ENCODE measurements around the gene ZBTB49.
"Not testable (repeated sequence)": the region's sequence is repeated elsewhere in the genome, so short reads cannot be mapped to it uniquely, and the experiment has no call there.

Gene ZBTB49

DNA sequence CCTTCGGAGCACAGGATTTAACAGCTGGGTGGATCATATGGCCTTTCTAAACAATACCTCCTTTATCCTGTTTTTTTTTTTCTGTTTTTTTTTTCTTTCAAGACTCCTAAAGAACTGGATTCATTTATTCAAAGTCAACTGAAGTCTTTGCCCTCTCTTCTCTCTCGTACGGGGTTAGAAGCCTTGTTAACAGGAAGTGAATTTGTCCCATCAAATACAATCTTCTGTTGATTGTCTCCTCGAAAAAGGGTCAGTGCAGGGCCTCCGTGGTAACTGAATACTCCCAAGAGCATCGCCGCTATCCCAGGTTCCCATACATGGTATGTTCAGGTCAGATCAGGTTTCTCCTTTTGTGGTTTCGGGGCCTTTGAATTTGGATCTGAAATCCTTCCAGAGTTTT, 40.2 kb upstream of the ZBTB49 start:
- no peak overlapping the region for H3K4me3 ChIP-seq (ENCODE audit: low read depth, low read length)
- TF ChIP-seq, protein P1, sequence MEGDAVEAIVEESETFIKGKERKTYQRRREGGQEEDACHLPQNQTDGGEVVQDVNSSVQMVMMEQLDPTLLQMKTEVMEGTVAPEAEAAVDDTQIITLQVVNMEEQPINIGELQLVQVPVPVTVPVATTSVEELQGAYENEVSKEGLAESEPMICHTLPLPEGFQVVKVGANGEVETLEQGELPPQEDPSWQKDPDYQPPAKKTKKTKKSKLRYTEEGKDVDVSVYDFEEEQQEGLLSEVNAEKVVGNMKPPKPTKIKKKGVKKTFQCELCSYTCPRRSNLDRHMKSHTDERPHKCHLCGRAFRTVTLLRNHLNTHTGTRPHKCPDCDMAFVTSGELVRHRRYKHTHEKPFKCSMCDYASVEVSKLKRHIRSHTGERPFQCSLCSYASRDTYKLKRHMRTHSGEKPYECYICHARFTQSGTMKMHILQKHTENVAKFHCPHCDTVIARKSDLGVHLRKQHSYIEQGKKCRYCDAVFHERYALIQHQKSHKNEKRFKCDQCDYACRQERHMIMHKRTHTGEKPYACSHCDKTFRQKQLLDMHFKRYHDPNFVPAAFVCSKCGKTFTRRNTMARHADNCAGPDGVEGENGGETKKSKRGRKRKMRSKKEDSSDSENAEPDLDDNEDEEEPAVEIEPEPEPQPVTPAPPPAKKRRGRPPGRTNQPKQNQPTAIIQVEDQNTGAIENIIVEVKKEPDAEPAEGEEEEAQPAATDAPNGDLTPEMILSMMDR (IDR thresholded peaks at IDR 0.05; ENCODE audit: low read depth, low read length, missing control alignments) = no peak
- no peak for DNase-seq (ENCODE audit: low read depth)
- in situ Hi-C loops (cut with HindIII; ENCODE audit: low sequenced_read_pairs) = no loop called here

DNA sequence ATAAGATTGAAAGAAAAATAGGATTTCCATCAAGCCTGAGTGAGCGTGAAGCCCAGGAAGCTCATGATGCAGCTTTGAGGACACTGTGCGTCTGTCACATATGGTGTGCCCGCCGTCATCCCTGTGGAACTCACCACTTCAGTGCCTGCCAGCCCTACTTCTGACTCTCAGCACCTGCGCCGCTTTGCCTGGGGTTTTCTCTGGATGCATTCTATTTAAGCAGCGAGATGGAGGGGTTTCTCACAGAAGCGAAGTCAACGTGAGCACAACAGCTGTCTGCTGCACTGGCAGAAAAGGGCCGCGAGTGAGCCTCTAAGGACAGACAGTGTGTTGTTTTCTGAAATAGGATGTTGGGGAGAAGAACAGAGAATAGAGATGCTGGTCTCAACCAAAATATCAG, 35.9 kb upstream of the ZBTB49 start:
- no peak overlapping the region for H3K4me3 ChIP-seq (ENCODE audit: low read depth, low read length)
- DNase-seq (ENCODE audit: low read depth) = no peak
- TF ChIP-seq, protein P1 (IDR thresholded peaks at IDR 0.05; ENCODE audit: low read depth, low read length, missing control alignments) = no peak
- in situ Hi-C loops (cut with HindIII; ENCODE audit: low sequenced_read_pairs) = no loop called here

DNA sequence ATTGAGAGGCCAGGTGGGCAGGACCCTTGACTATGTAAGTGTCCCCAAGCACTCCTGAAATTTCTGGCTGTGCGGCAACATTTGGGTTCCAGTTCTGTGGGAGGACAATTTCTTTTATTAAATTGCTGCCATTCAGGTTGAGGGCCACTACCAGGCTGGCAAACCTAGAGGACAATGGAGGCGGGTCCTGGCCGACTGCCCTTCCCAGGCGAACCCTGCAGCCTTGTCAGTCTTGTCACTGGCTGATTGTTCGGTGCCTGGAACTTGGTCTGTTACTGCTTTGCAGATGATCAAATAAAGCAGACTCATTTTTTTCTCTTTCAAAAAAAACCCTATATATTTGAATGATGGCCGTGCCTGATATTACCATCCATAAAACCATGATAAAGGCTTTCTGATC, 35.4 kb upstream of the ZBTB49 start:
- DNase-seq (ENCODE audit: low read depth) = no peak
- H3K4me3 ChIP-seq (ENCODE audit: low read depth, low read length) = no peak overlapping the region
- in situ Hi-C loops (cut with HindIII; ENCODE audit: low sequenced_read_pairs) = no loop called here
- TF ChIP-seq, protein P1 (IDR thresholded peaks at IDR 0.05; ENCODE audit: low read depth, low read length, missing control alignments) = no peak

DNA sequence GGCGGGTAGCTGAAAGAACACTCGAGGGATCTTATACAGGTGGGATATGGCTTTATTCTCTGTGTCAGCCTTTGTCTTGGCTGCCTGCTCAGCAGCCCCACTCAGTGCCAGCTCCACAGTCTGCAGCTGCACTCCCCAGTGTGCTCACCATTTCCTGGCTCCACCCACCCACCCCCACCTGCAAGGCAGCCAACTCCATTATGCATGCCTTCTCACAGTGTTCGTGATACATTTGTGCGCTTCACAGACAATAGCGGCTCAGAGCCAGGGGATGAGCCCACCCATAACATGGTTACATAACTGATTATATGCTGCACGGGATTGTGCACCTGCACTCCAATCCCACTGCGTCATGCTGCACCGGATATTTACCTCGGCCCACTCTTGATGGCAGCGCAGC, 33.3 kb upstream of the ZBTB49 start:
- DNase-seq (ENCODE audit: low read depth) = no peak
- in situ Hi-C loops (cut with HindIII; ENCODE audit: low sequenced_read_pairs) = no loop called here
- TF ChIP-seq, protein P1 (IDR thresholded peaks at IDR 0.05; ENCODE audit: low read depth, low read length, missing control alignments) = no peak
- no peak overlapping the region for H3K4me3 ChIP-seq (ENCODE audit: low read depth, low read length)

DNA sequence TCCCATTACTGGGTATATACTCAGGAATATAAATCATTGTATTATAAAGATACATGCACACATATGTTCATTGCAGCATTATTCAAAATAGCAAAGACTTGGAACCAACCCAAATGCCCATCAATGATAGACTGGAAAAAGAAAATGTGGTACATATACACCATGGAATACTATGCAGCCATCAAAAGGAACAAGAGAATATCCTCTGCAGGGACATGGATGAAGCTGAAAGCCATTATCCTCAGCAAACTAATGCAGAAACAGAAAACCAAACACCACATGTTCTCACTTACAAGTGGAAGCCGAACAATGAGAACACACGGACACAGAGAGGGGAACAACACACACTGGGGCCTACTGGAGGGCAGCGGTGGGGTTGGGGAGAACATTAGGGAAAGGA, 32.3 kb upstream of the ZBTB49 start:
- H3K4me3 ChIP-seq (ENCODE audit: low read depth, low read length); DNase-seq (ENCODE audit: low read depth); in situ Hi-C loops (cut with HindIII; ENCODE audit: low sequenced_read_pairs): not testable (repeated sequence)

DNA sequence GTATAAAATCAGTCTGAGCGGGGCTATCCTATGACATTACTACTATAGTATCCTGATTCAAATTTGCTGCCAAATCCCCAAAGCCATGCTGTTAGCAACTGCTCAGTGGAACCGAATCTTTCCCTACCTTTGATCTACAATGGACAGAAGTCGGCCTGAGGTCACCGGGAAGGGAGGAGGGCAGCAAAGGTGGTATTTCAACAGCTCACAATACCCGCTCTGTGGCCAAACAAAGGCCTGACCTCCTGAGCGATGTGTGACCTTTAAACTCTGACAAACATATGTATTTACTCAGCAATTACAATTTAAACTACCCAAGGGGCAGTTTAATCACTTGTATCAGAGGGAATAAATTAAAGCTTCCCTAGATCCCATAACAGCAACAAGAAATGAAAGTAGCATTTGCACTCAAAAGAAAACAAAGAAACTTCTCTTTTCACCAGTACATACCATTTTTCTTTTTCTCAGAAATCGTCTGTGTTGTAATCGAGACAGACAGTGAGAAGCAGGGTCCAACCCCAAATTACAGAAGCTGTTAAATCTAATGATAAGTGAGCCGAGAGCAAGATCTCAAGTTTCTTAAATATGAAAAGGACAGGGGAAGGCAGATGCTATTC, 30.5 kb upstream of the ZBTB49 start:
- DNase-seq (ENCODE audit: low read depth) = no peak
- TF ChIP-seq, protein P1 (IDR thresholded peaks at IDR 0.05; ENCODE audit: low read depth, low read length, missing control alignments) = no peak
- in situ Hi-C loops (cut with HindIII; ENCODE audit: low sequenced_read_pairs) = no loop called here
- no peak overlapping the region for H3K4me3 ChIP-seq (ENCODE audit: low read depth, low read length)

DNA sequence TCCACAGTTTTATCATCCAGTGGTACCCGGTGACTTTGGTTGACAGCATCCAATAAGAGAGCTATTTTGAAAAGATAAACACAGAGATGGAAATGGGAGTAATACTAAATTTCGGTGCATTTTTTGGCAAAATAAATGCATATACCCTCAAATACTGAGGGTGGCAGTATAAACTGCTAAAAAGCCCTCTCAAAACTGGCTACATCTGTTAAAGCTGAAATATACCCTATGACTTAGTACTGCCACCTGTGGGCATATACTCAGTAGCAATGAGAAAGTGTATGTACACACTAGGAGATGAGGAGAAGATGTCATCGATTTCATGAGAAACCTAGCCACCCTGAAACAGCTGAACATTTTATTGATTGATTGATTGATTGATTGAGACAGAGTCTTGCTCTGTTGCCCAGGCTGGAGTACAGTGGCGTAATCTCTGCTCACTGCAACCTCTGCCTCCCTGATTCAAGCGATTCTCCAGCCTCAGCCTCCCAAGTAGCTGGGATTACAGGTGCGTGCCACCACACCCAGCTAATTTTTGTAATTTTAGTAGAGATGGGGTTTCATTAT, 29.8 kb upstream of the ZBTB49 start:
- peak; percentile 22 for DNase-seq (ENCODE audit: low read depth)
- TF ChIP-seq, protein P1 (IDR thresholded peaks at IDR 0.05; ENCODE audit: low read depth, low read length, missing control alignments) = peak; percentile 38
- no peak overlapping the region for H3K4me3 ChIP-seq (ENCODE audit: low read depth, low read length)
- in situ Hi-C loops (cut with HindIII; ENCODE audit: low sequenced_read_pairs) = no loop called here
